ENCODE results near the gene EMILIN2.
A peak's percentile ranks its signal among the peaks of the same experiment; 100 is the strongest.

Gene EMILIN2

DNA sequence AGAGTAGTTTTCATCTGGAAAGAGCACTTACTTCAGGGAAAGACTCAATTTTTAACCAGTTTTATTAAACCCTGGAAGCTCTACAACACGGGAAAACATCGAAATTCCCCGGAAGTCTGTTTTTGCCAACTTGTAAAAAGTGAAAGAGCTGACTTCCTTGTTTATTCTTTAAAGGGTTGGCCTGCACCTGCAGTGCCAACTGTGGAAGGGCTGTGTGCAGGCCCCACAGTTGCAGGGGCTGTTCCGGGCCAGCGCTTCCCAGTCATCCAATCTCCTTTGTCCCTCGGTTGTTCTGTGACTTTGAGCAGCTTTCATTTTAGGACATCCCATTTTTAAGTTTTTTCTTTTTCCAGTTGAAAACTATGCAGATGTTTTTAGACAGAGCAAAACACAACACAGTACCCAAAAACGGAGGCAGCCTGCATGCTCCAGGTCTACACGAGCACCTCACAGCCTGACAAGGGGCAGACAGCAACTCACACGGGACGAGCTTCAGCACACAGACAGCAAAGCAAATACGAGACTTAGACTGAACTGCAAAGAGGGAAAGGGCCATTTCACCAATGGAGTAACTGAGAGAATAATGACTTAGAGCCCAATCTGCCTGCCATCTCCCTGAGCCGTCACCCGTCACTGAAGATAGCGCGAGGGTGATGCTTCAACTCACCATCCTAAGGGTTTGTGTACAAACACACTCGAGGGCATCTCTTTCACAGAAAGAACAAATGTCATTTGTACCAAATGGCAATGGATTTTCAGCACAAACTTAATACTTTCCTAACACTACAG, 70.6 kb downstream of the EMILIN2 start:
- no peak for DNase-seq

- DNase-seq, result no peak
Observed at GRCh38 chr18:2918761-2919550, 72.2 kb downstream of the EMILIN2 start.

DNA sequence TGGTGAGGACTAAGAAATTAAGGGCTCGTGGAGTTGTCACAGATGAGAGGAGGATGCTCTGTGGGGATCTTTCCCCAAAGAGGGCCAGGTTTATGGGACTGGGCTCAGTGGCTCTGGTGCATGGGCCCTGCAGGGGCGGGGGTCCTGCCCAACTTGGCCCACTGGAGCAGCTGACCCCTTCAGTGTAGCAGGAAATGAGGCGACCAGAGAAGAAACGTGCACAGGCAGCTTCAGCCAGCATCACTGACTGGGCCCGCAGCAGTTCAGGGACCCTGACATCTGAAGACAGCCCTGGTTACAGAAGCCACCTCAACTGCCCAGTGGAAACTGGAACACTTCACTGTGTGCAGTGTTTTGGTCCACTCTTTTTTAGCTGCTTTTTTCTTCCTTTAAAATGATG, 72.8 kb downstream of the EMILIN2 start:
- DNase-seq, result no peak

- no peak for DNase-seq
Observed at GRCh38 chr18:2920027-2920426, 73.2 kb downstream of the EMILIN2 start.

DNA sequence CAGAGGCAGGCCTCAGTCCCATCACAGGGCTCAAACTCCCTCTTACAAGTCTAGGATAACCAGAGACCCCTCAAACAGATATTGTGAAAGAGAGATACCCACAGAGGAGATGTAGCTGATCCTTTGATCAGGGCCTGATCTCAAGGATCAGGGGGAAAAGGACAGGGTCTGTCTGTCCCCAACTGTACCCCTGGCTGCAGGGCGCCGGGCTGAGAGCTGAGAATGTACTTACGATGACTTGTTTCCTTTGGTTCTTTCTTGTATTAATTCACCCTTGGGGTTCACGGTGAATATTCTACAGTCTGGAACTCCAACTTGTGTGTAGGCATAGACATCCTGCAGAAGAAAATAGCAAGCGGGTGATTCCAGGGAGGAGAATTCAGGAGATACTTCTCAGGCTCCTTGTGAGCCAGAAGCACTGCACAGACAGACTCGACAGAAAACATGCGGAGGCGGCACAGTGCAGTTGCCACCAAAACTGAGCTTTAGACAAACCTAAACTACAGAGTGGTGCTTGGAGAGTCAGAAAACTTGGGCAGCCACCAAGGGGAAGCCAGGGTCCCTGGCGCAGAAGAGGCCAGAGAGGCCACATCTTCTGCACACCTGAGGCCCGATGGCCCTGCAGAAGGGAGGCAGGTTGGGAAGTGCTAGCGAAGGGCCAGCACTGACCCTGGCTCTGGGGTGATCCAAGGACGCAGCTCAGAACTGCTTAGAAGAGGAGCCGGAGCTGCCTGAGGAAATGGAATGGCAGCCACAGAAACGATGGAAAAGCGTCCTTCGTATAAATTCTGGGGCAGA, 73.9 kb downstream of the EMILIN2 start:
- DNase-seq, result no peak

- no peak for DNase-seq
Observed at GRCh38 chr18:2921778-2922177, 75.0 kb downstream of the EMILIN2 start.

DNA sequence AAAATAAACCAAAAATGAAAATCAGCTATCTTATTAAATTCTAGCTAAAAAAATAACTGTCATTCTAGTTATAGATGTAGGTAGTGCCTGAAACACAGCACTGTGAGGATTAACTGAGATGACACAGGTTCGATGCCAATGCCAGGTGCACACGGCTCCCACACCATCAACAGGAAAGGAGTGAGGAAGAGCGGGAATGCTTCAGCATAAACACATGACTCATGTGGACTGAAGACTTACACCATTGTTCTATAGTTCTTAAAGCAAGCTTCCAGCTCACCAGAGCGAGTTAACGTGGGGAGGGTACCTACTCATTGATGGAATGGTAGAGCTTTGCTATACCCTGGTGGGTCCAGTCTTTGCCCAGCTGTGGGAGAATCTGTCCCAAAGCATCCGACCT, 76.7 kb downstream of the EMILIN2 start:
- no peak for DNase-seq

- no peak for DNase-seq
Observed at GRCh38 chr18:2924920-2925319, 78.1 kb downstream of the EMILIN2 start.

DNA sequence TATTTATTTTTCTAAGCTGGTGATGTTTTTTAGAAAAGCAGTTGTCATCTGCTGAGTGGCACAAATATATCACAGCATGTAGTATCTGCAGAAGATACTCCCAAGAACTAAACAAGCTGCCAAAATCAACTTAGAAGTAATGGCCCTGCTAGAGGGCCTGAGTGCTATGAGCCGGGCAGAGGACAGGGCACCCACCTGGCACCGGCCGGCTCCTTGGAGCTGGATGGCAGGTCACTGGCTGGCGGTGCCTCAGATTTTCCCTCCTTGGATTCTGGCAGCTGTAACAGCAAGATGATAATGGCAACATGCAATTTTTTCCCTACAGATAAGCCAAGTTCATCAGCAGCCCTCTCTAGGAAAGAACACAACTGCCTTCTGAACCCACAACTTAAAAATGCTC, 79.7 kb downstream of the EMILIN2 start:
- DNase-seq, result no peak

DNA sequence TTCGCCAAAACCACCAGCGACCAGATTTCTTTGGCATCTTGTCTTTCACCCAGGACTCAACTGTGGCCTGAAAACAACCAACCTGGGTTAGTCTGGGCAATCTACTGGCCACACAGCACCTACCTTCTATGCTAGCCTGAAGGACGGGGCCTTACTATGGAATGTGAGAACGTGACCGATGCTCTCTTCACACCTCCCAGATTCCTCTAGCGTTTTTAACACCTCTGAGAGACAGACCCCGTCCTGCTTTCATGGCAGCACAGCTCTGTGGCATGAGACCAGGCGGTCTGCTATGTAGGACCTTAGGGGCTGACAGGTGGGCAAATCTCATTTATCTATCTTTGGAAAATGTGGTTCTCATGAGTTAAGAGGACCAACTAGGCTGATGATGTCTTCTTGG, 80.9 kb downstream of the EMILIN2 start:
- no peak for DNase-seq

- peak; percentile 33 for DNase-seq
Observed at GRCh38 chr18:2932247-2933181, 85.7 kb downstream of the EMILIN2 start.

DNA sequence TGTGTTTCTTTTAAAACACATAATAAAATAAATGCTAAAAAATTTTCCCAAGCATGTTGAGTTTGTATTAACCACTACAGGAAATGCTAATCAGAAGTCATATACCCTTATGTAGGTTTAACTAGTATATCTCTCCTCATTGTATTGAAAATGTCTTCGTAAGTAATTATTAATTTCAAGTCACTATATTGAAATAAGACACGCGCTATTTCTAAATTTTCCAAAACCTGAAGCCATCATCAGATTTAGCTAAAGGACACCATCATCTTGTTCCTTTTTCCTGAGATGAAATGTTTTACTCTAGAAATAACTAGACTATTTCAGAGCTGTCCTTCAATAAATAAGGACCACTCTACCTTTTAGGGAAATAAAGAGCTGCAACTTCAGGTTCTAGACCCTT, 87.2 kb downstream of the EMILIN2 start:
- DNase-seq, result no peak

DNA sequence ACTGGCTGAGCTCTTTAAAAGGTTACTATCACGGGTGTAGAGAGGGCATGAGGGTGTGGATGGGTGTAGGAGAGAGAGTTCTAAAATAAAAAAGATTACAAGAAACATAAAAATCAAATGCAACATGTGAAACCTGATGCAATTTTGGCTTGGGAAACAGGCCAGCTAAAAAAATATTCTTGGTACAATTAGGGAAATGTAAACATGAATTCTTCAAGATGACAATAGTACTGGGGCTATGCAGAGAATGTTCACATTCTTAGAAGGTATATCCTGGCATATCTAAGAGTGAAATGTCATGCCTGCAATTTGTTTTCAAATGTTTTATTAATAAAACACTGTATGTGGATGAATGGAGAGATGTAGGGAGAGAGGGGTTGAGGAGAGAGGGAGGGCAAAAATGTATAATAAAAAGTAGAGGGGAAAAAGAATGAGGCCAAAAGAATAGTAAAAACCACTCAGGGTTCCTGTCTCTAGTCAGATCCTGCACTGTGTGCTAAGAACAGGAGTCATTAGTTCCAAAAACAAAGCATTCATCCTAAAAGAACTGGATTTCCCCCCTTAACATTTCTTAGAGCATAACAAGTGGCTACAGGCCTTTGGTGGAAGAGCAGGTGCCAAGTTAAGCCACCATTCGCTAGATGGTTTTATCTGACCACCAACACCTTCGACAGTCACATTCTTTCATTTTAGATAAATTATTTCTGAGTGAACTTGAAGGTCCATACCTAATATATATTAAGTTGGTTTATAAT, 88.8 kb downstream of the EMILIN2 start:
- DNase-seq, result no peak

DNA sequence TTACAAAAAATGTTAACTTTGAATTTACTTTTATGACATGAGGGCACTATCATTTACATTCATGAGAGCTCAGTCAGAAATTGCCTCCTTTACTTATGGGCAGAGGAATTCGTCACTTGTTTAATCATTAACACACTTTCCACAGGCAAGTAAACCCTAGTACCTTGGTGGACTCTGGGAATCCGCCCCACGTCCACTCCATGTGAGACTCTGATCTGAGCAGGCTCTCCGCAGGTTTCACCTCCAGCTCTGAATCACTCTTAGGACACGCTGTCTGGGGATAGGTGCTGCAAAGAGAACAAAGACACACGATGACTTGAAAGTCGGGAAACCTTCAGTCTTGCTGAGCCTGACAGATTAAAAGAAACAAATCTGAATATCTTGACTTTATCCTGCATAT, 92.5 kb downstream of the EMILIN2 start:
- no peak for DNase-seq

- DNase-seq, result peak; percentile 24
Observed at GRCh38 chr18:2948038-2948437, 101.2 kb downstream of the EMILIN2 start.

GRCh38 chr18:2952605-2953004, 105.8 kb downstream of the EMILIN2 start:
- DNase-seq, result no peak

GRCh38 chr18:2953935-2954653, 107.3 kb downstream of the EMILIN2 start:
- no peak for DNase-seq

DNA sequence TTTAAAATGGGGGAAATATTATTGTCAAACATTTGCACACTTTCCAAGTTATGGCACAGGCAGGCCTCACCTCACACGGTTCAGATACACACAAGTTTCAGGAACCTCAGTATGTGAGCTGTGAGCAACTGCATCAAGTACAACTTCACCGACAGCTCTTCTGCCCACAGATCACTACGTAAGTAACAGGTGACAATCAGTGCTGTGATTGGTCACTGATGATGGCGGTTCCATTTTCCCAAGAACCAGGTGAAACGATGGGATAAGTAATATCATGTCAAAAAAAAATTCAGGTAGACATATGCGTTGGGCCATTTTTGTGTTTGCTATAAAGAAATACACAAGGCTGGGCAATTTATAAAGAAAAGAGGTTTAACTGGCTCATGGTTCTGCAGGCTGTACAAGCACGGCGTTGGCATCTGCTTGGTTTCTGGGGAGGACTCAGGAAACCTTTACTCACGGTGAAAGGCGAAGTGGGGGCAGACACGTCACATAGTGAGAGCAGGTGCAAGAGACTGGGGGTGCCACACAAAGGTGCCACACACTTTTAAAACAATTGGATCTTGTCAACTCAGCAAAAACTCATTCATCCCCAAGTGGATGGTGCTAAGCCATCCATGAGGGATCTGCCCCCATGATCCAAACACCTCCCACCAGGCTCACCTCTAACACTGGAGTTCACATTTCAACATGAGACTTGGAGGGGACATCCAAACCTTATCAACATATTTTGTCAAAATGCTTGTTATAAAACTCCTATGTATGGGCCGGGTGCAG, 108.3 kb downstream of the EMILIN2 start:
- no peak for DNase-seq

DNA sequence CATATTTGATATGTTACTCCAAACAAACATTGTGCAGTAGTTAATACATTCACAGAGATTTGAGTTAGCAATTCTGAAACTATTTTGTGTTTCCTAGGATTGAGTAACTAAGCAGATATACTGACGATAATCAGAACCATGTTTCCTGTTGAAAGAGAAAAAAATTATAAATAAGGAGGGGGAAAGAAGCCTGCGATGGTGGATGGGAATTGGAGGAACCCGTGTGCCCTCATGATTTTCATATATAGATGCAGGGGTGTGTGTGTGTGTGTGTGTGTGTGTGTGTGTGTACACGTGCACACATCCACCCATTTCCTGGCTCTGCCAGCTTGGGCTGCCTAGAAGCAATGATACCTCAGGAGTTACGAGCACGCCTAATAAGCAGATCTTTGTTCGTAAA, 109.2 kb downstream of the EMILIN2 start:
- no peak for DNase-seq

DNA sequence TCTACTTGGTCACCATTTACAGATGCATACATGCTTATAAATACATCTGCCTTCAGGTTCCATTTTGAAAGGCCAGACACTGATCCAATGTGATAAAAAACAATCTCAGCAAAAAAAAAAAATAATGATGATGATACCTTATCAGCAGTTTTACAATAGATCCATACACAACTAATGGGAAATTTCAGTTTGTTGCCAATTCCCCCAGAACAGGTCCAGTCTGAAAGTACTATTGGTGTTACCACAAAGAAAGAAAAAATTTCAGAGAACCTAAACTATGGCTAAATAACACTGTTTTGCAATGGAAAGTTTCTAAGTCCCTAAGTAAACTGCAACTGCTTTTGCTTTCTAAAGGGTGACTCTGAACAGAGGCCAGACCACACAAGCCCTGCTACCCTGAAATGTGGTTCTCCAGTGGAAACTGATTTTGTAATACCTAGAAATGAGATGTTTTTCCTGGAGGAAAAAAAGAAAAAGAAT, 112.1 kb downstream of the EMILIN2 start:
- peak; percentile 77 for DNase-seq
